GM12865 (cell line): Measurements from ENCODE around the gene KCNRG.
"Not testable (repeated sequence)": the region's sequence is repeated elsewhere in the genome, so short reads cannot be mapped to it uniquely, and the experiment has no call there.

ENCODE experiments used
- DNase-seq: peaks from one replicate; pipeline ENCODE4 v3.0.0; 2010; ENCODE audit warnings: low read depth
- H3K4me3 ChIP-seq: 2 replicates; pipeline ENCODE4 v1.5.1; 2011; ENCODE audit warnings: mild to moderate bottlenecking, low read depth, low read length, control low read depth
- TF ChIP-seq, protein P1 (sequence below): IDR thresholded peaks from 2 replicates; pipeline ENCODE4 v1.5.1; 2011; ENCODE audit warnings: low read length, control low read depth, low read depth, inconsistent platforms; ENCODE audit not compliant: insufficient read depth; ENCODE audit errors: missing control alignments

The KCNRG gene

GRCh38 chr13:50055454-50055853 is 40.2 kb downstream of the KCNRG start:
- no peak overlapping the region for H3K4me3 ChIP-seq
- DNase-seq = no peak
- TF ChIP-seq, protein P1, sequence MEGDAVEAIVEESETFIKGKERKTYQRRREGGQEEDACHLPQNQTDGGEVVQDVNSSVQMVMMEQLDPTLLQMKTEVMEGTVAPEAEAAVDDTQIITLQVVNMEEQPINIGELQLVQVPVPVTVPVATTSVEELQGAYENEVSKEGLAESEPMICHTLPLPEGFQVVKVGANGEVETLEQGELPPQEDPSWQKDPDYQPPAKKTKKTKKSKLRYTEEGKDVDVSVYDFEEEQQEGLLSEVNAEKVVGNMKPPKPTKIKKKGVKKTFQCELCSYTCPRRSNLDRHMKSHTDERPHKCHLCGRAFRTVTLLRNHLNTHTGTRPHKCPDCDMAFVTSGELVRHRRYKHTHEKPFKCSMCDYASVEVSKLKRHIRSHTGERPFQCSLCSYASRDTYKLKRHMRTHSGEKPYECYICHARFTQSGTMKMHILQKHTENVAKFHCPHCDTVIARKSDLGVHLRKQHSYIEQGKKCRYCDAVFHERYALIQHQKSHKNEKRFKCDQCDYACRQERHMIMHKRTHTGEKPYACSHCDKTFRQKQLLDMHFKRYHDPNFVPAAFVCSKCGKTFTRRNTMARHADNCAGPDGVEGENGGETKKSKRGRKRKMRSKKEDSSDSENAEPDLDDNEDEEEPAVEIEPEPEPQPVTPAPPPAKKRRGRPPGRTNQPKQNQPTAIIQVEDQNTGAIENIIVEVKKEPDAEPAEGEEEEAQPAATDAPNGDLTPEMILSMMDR = no peak

GRCh38 chr13:50060718-50061117 is 45.5 kb downstream of the KCNRG start:
- H3K4me3 ChIP-seq = no peak overlapping the region
- TF ChIP-seq, protein P1 = no peak
- DNase-seq = no peak

DNA sequence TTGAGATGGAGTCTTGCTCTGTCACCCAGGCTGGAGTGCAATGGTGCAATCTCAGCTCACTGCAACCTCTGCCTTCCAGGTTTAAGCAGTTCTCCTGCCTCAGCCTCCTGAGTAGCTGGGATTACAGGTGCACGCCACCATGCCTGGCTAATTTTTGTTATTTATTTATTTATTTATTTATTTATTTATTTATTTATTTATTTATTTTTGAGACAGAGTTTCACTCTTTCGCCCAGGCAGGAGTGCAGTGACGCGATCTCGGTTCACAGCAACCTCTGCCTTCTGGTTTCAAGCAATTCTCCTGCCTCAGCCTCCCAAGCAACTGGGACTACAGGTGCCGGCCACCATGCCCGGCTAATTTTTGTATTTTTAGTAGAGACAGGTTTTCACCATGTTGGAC is 47.1 kb downstream of the KCNRG start:
- not testable (repeated sequence) for DNase-seq, H3K4me3 ChIP-seq

DNA sequence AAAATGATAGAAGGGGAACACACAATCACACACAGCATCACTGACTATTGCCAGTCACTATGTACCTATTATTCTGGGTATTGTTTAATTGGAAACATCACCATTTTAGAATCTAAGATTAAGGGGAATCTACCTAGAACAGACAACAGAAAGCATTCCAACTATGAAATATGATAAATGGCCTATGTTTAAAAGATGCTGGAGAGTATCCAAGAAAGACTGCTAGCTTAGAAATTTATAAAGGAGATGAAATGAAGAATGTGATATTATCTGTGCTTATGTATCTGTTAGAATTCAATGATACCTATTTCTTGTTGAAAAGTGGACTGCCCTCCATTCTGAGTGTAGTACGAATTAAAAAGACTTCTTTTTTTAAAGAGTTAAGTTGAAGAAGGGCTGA is 50.5 kb downstream of the KCNRG start:
- no peak for DNase-seq
- H3K4me3 ChIP-seq = no peak overlapping the region
- TF ChIP-seq, protein P1 = no peak

GRCh38 chr13:50068508-50068907 is 53.3 kb downstream of the KCNRG start:
- no peak for DNase-seq
- TF ChIP-seq, protein P1 = no peak
- H3K4me3 ChIP-seq = no peak overlapping the region

- no peak for DNase-seq
- TF ChIP-seq, protein P1 = no peak
- no peak overlapping the region for H3K4me3 ChIP-seq
These were observed 54.0 kb downstream of the KCNRG start for GRCh38 chr13:50069261-50069660.

- no peak for DNase-seq
- TF ChIP-seq, protein P1 = no peak
- H3K4me3 ChIP-seq = no peak overlapping the region
These were observed 54.9 kb downstream of the KCNRG start for GRCh38 chr13:50070186-50070585.
